Measurements from ENCODE around the gene DPPA2. TPM values are rescaled to one million over a fixed set of nuclear protein-coding genes. Genes with fewer than 3 reads are reported as not detected.

DPPA2 gene
- total RNA-seq, 1 experiment from 2014 or later = not detected

GRCh38 chr3:109252641-109253040 is 63.7 kb downstream of the DPPA2 start:
- DNase-seq = no peak
- H3K36me3 ChIP-seq = no peaks in the 10 kb centered on the region
- H3K27me3 ChIP-seq = no peaks in the 10 kb centered on the region
- no peak overlapping the region for H3K4me3 ChIP-seq
- H3K9me3 ChIP-seq = no peaks in the 10 kb centered on the region

Other genes starting within 250 kb of the DPPA2 start
- not detected in 2 replicates for gene MORC1, start 198.4 kb downstream of the DPPA2 start, total RNA-seq (2014; rRNA removed; shearing (Covaris generic); ENCODE audit: low replicate concordance)
- gene C3orf85, start 179.8 kb downstream of the DPPA2 start, total RNA-seq (2014; rRNA removed; shearing (Covaris generic); ENCODE audit: low replicate concordance) = not detected in 2 replicates
- gene DPPA4, start 21.0 kb upstream of the DPPA2 start, total RNA-seq (2014; rRNA removed; shearing (Covaris generic); ENCODE audit: low replicate concordance) = not detected in 2 replicates

Data from MG63 (cell line).